Renal cortical epithelial cell (primary cell): ENCODE results near the gene GABRP. TPM values are rescaled to one million over a fixed set of nuclear protein-coding genes. Genes with fewer than 3 reads are reported as not detected.
A peak's percentile ranks its signal among the peaks of the same experiment; 100 is the strongest.
"Not testable (repeated sequence)": the region's sequence is repeated elsewhere in the genome, so short reads cannot be mapped to it uniquely, and the experiment has no call there.

ENCODE experiments used
- DNase-seq: peaks from one replicate; pipeline ENCODE4 v3.0.0-alpha.2; 2011; ENCODE audit warnings: low read depth
- total RNA-seq: library from RNA; depleted of rRNA; stranded (reverse); fragments of >200 nt; gene quantifications from 2 replicates; pipeline ENCODE4 v1.2.3, GENCODE V29; 2014

Gene GABRP
- total RNA-seq, 1 donor from 2014 or later: 0.45 TPM

DNA sequence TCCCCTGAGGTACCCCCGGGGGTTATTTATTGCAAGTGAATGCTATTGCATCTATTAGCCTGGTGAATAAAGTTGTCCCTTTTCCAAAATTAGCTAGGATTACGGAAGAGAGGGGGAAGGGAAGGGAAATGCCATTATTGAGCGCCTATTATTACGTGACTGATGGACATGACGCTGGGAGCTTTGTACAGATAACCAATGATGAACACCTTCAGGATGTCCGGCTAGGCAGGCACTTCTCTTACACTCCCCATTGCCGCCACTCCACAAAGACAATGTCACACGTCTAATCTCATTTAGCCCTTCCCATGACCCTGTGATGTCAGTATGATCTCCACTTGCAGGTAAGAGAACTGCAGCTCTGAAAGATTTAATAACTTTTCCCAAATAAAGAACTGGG, 9.4 kb downstream of the GABRP start:
- DNase-seq: no peak

DNA sequence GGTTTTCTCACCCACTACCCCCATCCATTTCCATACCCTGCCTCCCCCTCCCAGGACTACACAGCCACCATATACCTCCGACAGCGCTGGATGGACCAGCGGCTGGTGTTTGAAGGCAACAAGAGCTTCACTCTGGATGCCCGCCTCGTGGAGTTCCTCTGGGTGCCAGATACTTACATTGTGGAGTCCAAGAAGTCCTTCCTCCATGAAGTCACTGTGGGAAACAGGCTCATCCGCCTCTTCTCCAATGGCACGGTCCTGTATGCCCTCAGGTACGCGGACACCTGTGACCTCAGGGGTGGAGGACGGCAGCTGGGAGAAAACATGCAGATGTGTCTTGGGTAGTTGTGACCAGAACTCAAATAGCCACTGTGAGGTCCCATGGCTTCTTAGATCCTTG, 11.6 kb downstream of the GABRP start:
- no peak for DNase-seq

DNA sequence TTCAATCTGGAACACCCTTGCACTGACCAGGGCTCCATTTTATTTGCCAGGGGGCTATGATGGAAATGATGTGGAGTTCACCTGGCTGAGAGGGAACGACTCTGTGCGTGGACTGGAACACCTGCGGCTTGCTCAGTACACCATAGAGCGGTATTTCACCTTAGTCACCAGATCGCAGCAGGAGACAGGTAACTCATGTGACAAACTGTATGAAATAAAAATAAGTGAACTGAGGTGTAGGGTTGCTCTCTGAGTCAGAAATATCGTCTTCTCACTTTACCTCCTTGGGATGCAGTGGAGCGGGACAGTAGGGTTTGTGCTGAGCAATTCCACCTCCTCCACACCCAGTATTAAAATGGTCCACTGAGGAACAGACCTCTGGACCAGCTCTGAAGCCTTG, 22.1 kb downstream of the GABRP start:
- peak; percentile 23 for DNase-seq

DNA sequence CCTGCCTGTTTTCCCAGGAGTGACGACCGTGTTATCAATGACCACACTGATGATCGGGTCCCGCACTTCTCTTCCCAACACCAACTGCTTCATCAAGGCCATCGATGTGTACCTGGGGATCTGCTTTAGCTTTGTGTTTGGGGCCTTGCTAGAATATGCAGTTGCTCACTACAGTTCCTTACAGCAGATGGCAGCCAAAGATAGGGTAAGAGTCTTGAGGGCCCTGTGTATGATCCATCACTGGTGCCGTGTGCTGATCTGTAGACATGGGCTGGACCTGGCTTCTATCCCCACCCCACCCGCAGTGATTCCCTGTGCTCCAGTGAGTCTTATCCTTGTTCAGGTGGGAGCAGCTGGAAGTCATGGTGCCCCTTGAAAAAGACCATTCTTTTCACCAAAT, 26.0 kb downstream of the GABRP start:
- peak; percentile 41 for DNase-seq

DNA sequence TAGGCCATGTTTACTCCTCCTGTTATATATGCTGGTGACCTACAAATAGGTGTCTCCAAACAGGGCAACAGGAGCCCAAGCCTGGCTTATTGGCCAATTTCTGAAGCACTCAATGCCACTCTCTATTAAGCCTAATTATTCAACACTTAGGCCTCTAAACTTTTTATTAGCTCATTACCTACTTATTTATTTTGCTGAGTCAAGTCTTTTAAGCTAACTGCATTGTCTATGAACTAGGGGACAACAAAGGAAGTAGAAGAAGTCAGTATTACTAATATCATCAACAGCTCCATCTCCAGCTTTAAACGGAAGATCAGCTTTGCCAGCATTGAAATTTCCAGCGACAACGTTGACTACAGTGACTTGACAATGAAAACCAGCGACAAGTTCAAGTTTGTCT, 28.2 kb downstream of the GABRP start:
- no peak for DNase-seq

DNA sequence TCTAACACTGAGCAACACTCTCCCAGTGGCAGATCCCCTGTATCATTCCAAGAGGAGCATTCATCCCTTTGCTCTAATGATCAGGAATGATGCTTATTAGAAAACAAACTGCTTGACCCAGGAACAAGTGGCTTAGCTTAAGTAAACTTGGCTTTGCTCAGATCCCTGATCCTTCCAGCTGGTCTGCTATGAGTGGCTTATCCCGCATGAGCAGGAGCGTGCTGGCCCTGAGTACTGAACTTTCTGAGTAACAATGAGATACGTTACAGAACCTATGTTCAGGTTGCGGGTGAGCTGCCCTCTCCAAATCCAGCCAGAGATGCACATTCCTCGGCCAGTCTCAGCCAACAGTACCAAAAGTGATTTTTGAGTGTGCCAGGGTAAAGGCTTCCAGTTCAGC, 29.7 kb downstream of the GABRP start:
- DNase-seq: no peak

DNA sequence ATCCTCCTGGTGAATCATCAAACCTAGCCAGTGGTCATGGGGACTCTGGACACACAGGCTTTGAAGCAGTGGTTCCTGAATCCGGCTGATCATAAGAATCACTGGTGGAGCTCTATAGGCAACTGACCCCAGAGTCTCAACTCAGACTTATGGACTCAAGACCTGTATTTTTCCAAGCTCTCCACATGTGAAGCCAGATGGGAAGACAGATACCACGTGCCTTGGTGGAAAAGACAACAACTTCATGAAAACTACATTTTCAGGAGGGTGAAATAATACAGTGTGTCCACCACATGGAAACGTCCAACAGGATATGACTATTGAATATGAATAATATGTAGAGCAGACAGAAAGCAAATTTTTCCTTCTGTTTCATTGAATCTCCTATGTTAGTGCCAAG, 33.7 kb downstream of the GABRP start:
- no peak for DNase-seq

DNA sequence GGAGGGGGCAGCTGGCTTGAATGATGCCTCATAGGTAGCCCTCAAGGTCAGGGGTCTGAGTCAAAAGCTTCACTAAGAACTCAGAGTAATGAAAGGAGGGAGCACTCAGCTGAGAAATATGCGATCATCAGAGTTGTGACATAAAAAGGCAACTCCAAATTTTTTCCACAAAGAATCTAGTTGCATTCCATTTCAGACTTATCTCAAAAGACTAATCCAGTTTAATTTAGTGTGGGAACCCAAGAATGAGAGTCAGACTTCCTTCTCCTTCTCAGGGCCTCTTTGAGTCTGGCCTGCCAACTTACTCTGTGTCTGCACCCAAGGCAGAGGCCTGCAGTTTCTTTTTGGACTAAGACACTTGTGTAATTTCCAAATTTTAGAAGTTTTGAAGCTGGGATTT, 34.7 kb downstream of the GABRP start:
- DNase-seq: no peak

DNA sequence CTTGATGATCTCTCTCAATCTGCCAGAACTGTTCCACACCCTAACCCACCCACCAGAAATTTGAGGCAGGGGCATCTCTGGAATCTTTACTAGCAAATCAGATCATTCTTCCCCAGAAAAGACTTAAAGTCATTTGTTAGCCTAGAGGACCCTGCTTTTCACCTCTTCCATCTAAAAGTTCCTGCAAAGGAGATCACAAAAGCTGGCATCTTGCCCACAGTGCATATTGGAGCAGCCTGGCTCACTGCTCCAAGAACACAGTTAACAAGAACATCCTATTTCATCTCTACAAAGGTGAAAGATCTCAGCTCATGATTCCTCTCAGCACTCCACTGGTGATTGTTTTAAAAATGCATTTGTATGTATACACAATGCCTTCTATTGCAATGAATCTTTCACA, 36.3 kb downstream of the GABRP start:
- DNase-seq: no peak

DNA sequence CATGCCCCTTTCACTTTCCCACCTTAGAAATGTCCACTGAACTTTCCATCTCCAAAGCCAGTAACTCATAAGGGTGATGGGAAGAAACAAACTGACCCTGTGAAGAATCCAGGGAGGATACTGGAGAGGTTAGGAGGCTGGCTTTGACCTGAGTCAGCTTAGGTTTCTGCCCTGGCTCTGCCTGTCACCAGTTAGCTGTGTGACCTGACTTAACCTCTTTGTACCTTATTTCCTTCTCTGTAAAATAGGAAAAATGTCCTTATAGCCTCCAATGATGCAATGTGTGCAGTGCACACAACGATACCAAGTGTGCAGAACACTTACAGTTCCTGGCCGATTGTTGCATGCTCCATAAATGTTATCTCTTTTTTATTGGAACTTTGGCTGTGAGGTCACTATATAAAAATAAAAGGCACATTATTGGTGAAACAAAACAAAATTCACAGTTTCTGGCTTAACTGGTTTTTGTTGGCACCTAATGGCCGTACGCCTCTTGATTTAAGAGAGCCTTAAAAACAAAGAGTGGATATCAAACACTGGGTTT, 37.8 kb downstream of the GABRP start:
- DNase-seq: no peak

DNA sequence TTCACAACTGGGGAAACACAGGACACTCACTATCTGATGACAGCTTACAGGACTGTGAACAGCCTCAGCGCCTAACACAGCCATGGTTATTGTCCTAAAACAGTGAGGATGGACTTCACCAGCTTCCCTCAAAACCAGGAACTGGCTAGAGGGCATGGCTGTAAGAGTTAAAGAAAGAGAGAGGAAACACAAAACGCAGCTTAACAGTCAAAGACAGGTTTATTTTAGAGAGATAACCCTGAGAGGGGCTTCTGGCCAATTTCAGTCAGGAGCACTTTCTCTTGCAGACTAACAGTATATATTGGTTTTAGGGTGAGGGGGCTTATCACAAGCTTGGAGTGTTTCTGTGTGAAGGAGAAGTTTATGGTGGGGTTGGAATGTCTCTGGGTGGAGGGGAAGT, 42.6 kb downstream of the GABRP start:
- DNase-seq: no peak

DNA sequence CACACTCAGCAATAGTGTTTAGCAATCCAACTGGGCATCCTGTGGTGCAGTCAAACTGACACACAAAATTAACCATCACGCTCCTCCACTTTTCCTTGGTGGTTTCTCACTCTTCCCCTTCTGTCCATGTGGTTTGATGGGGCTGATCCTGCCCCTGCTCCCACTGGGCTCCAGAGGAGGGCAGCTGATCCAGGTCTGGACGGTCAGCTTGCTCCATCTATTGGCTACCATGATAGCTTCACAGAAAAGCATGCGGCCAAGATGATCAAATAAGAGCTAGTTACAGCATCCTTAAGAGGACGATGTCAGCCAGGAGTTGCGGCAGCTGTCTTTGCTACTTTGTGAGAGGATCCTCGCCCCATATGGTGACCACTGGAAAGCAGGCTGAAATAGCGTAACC, 48.7 kb downstream of the GABRP start:
- no peak for DNase-seq

DNA sequence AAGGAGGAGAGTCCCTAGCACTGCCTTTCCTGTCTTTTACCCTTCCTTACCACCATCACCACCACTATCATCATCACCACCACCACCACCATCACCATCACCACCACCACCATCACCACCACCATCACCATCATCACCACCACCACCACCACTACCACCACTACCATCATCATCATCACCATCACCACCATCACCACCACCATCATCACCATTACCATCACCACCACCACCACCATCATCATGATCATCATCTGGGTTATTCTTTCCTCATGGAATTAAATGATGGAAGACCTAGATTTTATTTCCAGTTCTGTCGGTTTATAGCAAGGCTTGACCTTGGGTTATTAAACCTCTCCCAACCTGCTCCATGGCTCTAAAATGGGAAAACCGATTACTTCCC, 50.5 kb downstream of the GABRP start:
- not testable (repeated sequence) for DNase-seq

DNA sequence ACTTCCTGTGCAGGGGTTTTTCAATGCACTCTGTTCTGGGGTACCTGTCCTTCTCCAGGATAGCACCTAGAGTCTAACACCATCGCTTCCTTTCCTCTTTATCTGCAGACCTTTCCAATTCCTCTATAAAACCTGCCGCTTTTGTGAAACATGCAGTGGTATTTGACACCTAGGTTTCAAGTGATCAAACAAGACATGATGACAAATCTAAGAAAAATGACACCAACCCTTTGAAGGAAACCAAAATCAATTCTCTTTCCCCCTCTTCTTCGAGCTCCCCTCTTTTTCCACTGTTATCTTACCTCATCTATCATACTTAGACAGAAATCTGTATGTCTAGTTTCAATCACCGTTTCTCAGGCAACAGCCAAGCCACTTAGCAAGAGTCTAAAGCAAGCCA, 52.7 kb downstream of the GABRP start:
- DNase-seq: no peak

DNA sequence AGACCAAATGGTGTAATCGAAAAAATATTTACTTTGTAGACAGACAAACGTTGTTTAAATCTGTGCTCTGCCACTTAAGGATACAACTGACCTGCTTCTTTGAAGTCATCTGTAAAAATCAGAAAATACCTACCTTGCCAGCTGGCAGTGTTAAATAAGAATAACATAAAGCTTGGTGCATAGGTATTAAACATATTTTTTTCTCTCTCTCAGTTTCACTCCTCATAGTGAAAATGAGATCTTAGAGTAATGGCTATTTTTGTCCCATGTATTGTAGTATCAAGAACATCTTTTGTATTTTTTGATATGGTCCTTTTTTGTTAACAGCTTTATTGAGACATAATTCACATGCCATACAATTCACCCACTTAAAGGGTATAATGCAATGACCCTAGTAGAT, 60.3 kb downstream of the GABRP start:
- DNase-seq: no peak

DNA sequence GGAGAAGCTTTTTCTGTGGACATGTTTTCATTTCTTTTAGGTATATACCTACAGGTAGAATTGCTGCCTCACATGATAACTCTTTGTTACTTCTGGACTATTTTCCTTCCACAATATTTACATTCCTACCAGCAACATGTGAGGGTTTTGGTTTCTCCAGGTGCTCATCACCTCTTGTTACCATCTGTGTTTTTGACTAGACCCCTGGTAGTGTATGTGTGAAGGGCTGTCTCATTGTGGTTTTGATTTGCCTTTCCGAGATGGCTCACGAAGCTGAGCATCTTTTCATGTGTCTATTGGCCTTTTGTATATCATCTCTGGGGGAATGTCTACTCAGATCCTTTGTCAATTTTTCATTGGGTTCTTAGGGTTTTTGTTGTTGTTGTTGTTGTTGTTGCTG, 61.1 kb downstream of the GABRP start:
- no peak for DNase-seq

DNA sequence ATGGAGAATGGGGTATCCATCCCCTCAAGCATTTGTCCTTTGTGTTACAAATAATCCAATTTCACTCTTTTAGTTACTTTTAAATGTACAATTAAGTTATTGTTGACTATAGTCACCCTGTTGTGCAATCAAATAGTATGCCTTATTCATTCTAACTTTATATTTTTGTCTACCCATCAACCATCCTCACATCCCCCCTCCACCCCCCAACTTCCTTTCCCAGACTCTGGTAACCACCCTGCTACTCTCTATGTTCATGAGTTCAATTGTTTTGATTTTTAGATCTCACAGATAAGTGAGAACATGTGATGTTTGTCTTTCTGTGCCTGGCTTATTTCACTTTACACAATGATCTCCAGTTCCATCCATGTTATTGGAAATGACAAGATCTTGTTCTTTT, 62.9 kb downstream of the GABRP start:
- DNase-seq: no peak

DNA sequence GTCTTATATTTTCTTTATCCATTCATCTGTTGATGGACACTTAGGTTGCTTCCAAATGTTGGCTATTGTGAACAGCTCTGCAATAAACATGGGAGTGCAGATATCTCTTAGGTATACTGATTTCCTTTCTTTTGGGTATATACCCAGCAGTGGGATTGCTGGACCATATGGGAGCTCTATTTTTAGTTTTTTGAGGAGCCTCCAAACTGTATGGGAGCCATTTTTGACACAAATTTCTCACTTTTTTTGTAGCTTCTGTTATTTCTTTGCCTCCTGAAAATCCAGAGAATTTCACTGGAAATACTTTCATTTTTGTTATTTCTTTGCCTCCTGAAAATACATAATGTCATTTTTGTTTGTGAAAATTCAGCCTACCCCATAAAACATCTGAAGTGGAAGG, 63.3 kb downstream of the GABRP start:
- no peak for DNase-seq

DNA sequence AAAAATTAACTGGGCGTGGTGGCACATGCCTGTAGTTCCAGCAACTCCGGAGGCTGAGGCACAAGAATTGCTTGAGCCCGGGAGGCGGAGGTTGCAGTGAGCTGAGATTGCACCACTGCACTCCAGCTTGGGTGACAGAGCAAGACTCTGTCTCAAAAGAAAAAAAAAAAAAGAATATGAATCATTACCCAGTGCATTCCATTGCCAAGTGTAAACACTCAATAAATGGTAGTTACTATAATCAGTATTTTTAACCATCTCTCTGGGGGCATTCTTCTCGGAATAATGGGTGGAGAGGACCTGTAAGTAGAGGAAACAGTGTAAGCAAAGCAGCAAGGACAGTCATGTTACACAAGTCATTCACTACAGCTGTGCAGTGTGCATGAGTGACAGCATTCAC, 64.5 kb downstream of the GABRP start:
- peak; percentile 22 for DNase-seq

DNA sequence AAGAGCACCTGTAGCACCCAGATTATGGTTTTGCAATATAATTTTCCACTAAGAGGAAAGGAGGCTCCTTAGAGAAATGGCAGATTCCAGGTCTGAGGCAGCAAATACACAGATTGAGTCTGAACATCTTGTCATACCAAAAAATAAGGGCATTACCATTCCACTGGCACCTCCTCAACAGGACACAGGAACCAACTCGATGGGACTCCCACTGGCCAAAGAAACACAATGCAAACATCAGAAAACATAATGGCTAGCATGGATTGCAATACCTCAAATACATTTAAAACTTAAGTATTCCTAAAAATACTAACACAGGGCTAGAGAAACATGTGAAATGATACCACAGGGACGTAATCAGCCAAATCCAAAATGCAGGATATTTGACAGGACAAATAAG, 65.8 kb downstream of the GABRP start:
- DNase-seq: no peak

DNA sequence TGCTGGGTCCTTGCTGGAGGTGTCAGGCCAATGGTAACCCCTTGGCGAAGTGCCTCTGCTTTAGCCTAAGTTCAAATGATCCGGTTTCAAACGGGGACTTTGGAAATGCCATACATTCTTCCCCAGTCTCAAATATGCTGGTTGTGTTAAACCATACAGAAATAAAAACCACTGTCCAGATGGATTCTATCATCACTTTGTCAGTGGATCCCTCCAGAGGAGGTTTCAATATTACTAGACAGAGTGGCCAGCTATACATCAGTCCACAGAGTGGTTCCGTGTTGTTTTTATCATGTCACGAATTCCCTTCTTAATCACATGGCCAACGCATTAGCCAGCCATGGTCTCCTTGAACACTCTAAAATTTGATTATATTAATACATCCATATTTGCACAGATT, 71.0 kb downstream of the GABRP start:
- DNase-seq: no peak

DNA sequence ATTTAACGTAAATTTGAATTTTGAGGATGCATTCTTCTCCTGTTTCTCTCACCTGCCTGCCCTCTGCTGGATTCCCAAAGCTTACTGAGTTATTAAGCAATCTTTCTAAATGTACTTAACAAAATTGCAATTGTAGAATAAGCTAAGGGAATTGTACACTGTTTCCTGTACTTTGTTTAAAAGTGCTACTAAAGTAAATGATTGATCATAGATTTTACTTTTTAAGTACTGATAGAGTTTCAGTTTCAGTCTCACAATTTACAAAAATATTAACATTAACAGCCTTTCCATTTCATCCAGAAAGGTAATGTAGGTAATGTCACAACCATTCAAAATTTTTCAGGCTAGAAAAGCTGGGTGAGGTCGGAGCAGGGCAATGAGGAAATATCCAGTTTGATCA, 73.5 kb downstream of the GABRP start:
- DNase-seq: no peak

DNA sequence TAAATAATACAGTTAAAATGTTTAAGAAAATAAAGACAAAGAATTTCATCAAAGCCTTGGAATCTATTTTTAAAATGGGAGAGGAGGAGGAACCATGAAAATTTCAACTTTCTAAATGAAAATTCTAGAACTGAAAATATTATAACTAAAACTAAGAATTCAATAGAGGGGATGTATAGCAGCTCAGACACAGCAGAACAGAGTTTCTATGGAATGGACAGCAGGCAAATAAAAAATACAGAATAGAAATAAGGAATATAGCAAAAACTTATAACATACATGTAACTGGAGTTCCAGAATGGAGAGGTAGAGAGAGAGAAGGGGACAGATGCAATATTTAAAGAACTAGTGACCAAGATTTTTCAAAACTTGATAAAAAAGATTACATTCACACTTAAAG, 76.9 kb downstream of the GABRP start:
- DNase-seq: no peak

DNA sequence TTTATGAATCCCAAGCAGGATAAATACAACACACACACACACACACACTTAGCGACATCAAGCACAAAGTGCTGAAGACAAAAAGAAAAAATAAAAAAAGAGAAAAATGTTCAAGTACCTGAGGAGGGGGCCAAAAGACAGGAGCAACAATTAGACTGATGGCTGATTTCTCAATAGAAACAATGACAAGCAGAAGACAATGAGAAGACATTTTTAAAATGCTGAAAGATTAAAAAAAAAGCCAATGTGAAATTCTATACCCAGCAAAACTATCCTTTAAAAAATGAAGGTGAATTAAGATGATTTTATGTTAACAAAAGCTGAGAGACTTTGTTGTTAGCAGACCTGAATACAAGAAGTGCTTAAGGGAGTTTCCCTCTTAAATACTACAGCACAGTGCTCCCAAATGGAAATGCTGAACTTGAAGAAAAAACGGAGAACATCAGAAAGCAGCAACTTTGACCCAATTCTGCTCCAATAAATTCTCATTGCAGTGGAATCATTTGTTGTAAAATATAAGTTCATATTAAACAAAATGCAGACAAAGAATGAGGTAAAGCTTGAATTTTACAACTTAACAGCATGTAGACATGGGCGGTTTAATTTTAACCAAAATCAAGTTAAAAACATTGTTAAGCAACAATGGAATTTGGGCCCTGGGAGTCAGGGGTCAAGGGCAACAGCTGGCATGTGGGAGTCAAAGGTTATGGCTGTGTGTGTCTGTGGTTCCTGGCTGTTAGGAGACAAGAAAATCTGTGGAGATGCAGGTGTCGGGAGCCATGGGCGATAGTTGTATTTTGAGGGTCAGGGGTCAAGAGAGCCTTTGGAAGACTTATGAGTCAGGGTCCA, 77.5 kb downstream of the GABRP start:
- DNase-seq: no peak
